ENCODE results near the gene TAF1B. TPM values are rescaled to one million over a fixed set of nuclear protein-coding genes. Genes with fewer than 3 reads are reported as not detected.
A peak's percentile ranks its signal among the peaks of the same experiment; 100 is the strongest.

The TAF1B gene
- total RNA-seq, 1 donor from 2014 or later: 86.3 TPM

GRCh38 chr2:9952856-9953503 lies 109.7 kb downstream of the TAF1B start:
- peaks cover 8% of the 10 kb centered on the region for H3F3A ChIP-seq (ENCODE audit: low read depth)
- H3K9me3 Mint-ChIP-seq: no peaks in the 10 kb centered on the region

GRCh38 chr2:9954136-9954535 lies 110.9 kb downstream of the TAF1B start:
- Histone ChIP-seq H3K27ac (no peak overlapping the region), H3K36me3 (no peaks in the 10 kb centered on the region), H3K4me2 (no peak overlapping the region), H3K79me2 (ENCODE audit: low read depth) (no peaks in the 10 kb centered on the region), H3K4me1 (peaks cover 5% of the 10 kb centered on the region), H3F3A (ENCODE audit: low read depth) (peaks cover 8% of the 10 kb centered on the region), H3K27me3 (peaks cover 52% of the 10 kb centered on the region), H3K9me3 (ENCODE audit: low read depth) (no peaks in the 10 kb centered on the region), H4K20me1 (ENCODE audit: low read depth) (peaks cover 7% of the 10 kb centered on the region), H2AFZ (replicated peaks) (no peak overlapping the region), H3K9ac (no peak overlapping the region), H3K4me3 (no peak overlapping the region)
- no peaks in the 10 kb centered on the region for H3K36me3 Mint-ChIP-seq
- H3K4me1 Mint-ChIP-seq: peaks cover 3% of the 10 kb centered on the region
- TF ChIP-seq EZH2phosphoT487 (IDR thresholded peaks at IDR 0.05) (no peak), EZH2 (IDR thresholded peaks at IDR 0.05) (no peak)
- TF ChIP-seq, protein P1, sequence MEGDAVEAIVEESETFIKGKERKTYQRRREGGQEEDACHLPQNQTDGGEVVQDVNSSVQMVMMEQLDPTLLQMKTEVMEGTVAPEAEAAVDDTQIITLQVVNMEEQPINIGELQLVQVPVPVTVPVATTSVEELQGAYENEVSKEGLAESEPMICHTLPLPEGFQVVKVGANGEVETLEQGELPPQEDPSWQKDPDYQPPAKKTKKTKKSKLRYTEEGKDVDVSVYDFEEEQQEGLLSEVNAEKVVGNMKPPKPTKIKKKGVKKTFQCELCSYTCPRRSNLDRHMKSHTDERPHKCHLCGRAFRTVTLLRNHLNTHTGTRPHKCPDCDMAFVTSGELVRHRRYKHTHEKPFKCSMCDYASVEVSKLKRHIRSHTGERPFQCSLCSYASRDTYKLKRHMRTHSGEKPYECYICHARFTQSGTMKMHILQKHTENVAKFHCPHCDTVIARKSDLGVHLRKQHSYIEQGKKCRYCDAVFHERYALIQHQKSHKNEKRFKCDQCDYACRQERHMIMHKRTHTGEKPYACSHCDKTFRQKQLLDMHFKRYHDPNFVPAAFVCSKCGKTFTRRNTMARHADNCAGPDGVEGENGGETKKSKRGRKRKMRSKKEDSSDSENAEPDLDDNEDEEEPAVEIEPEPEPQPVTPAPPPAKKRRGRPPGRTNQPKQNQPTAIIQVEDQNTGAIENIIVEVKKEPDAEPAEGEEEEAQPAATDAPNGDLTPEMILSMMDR (IDR thresholded peaks at IDR 0.05): no peak
- H3K27me3 Mint-ChIP-seq (ENCODE audit: insufficient read depth, low read depth): peaks cover 22% of the 10 kb centered on the region
- no peak overlapping the region for H3K4me3 Mint-ChIP-seq
- no peaks in the 10 kb centered on the region for H3K9me3 Mint-ChIP-seq
- no peak for DNase-seq (ENCODE audit: low spot score)
- no peak overlapping the region for H3K27ac Mint-ChIP-seq

More at GRCh38 chr2:9952856-9953503, 109.7 kb downstream of the TAF1B start:
- peak overlapping the region; percentile 83 for H3K4me3 Mint-ChIP-seq
- Histone ChIP-seq H4K20me1 (ENCODE audit: low read depth) (peaks cover 7% of the 10 kb centered on the region), H3K4me1 (peaks cover 5% of the 10 kb centered on the region), H3K4me2 (peak overlapping the region; percentile 91), H3K36me3 (no peaks in the 10 kb centered on the region), H3K27me3 (peaks cover 61% of the 10 kb centered on the region), H2AFZ (replicated peaks) (no peak overlapping the region), H3K9ac (no peak overlapping the region), H3K4me3 (peak overlapping the region; percentile 97), H3K9me3 (ENCODE audit: low read depth) (no peaks in the 10 kb centered on the region), H3K79me2 (ENCODE audit: low read depth) (no peaks in the 10 kb centered on the region), H3K27ac (no peak overlapping the region)
- TF ChIP-seq EZH2 (IDR thresholded peaks at IDR 0.05) (no peak), EZH2phosphoT487 (IDR thresholded peaks at IDR 0.05) (no peak)
- TF ChIP-seq, protein P1 (IDR thresholded peaks at IDR 0.05): no peak
- no peak for DNase-seq (ENCODE audit: low spot score)
- no peak overlapping the region for H3K27ac Mint-ChIP-seq
- no peaks in the 10 kb centered on the region for H3K36me3 Mint-ChIP-seq
- peaks cover 3% of the 10 kb centered on the region for H3K4me1 Mint-ChIP-seq
- H3K27me3 Mint-ChIP-seq (ENCODE audit: insufficient read depth, low read depth): peaks cover 26% of the 10 kb centered on the region

GRCh38 chr2:9958057-9958456 lies 114.8 kb downstream of the TAF1B start:
- no peak for DNase-seq (ENCODE audit: low spot score)
- Mint-ChIP-seq H3K4me1 (peaks cover 10% of the 10 kb centered on the region), H3K36me3 (no peaks in the 10 kb centered on the region), H3K27ac (no peak overlapping the region), H3K9me3 (no peaks in the 10 kb centered on the region), H3K4me3 (no peak overlapping the region), H3K27me3 (ENCODE audit: insufficient read depth, low read depth) (peaks cover 3% of the 10 kb centered on the region)
- Histone ChIP-seq H3K4me1 (no peaks in the 10 kb centered on the region), H3K27me3 (peaks cover 17% of the 10 kb centered on the region), H3K9ac (no peak overlapping the region), H3F3A (ENCODE audit: low read depth) (no peaks in the 10 kb centered on the region), H3K27ac (no peak overlapping the region), H3K9me3 (ENCODE audit: low read depth) (no peaks in the 10 kb centered on the region), H3K4me2 (no peak overlapping the region), H4K20me1 (ENCODE audit: low read depth) (peaks cover 6% of the 10 kb centered on the region), H3K79me2 (ENCODE audit: low read depth) (no peaks in the 10 kb centered on the region), H3K36me3 (peaks cover 4% of the 10 kb centered on the region), H3K4me3 (no peak overlapping the region), H2AFZ (replicated peaks) (no peak overlapping the region)
- TF ChIP-seq, protein P1 (IDR thresholded peaks at IDR 0.05): no peak
- TF ChIP-seq EZH2 (IDR thresholded peaks at IDR 0.05) (no peak), EZH2phosphoT487 (IDR thresholded peaks at IDR 0.05) (no peak)

All from neural progenitor cell (in vitro differentiated cells).